Pulmonary artery endothelial cell (primary cell): ENCODE data around the gene CWC27. TPM values are rescaled to one million over a fixed set of nuclear protein-coding genes. Genes with fewer than 3 reads are reported as not detected.
A peak's percentile ranks its signal among the peaks of the same experiment; 100 is the strongest.

ENCODE experiments used
- DNase-seq: peaks from one replicate; pipeline ENCODE4 v3.0.0-alpha.2; 2011; ENCODE audit warnings: low read depth, low spot score
- total RNA-seq: library from RNA; depleted of rRNA; stranded (reverse); fragments of >200 nt; gene quantifications from 2 replicates; pipeline ENCODE4 v1.2.3, GENCODE V29; 2014

The CWC27 gene
- total RNA-seq, 1 donor from 2014 or later, result 15.8 TPM

- DNase-seq, result no peak
Observed at GRCh38 chr5:65034813-65035209, 266.1 kb downstream of the CWC27 start.

GRCh38 chr5:65035211-65036206, 266.8 kb downstream of the CWC27 start:
- peak; percentile 64 for DNase-seq

- DNase-seq, result no peak
Observed at GRCh38 chr5:65037831-65038815, 269.4 kb downstream of the CWC27 start.

GRCh38 chr5:65041296-65042158, 272.8 kb downstream of the CWC27 start:
- DNase-seq, result no peak

- no peak for DNase-seq
Observed at GRCh38 chr5:65043843-65044359, 275.2 kb downstream of the CWC27 start.

GRCh38 chr5:65047225-65047624, 278.5 kb downstream of the CWC27 start:
- DNase-seq, result no peak

GRCh38 chr5:65047948-65048690, 279.4 kb downstream of the CWC27 start:
- DNase-seq, result no peak

- no peak for DNase-seq
Observed at GRCh38 chr5:65050140-65050539, 281.4 kb downstream of the CWC27 start.

GRCh38 chr5:65050826-65051498, 282.2 kb downstream of the CWC27 start:
- DNase-seq, result no peak

- DNase-seq, result no peak
Observed at GRCh38 chr5:65055938-65056337, 287.2 kb downstream of the CWC27 start.

GRCh38 chr5:65059681-65060598, 291.2 kb downstream of the CWC27 start:
- no peak for DNase-seq

GRCh38 chr5:65061250-65061973, 292.7 kb downstream of the CWC27 start:
- DNase-seq, result no peak

GRCh38 chr5:65061974-65062353, 293.2 kb downstream of the CWC27 start:
- DNase-seq, result no peak

- DNase-seq, result no peak
Observed at GRCh38 chr5:65062469-65063083, 293.8 kb downstream of the CWC27 start.

GRCh38 chr5:65065001-65065511, 296.3 kb downstream of the CWC27 start:
- DNase-seq, result no peak

- DNase-seq, result no peak
Observed at GRCh38 chr5:65066387-65067146, 297.8 kb downstream of the CWC27 start.
